Measurements from ENCODE around the gene RFC1.
A peak's percentile ranks its signal among the peaks of the same experiment; 100 is the strongest.
"Not testable (repeated sequence)": the region's sequence is repeated elsewhere in the genome, so short reads cannot be mapped to it uniquely, and the experiment has no call there.

Gene RFC1

GRCh38 chr4:39365830-39366771 lies at the start of gene RFC1:
Gene RFC1 (minus strand): TSS chr4:39366362. CDS start chr4:39366241, 121 bp downstream.
- DNase-seq, result peak; percentile 91 to 94 (median 93)

- no peak for DNase-seq
These were observed 49.6 kb upstream of the RFC1 start for GRCh38 chr4:39415678-39416283.

GRCh38 chr4:39411561-39411960 lies 45.4 kb upstream of the RFC1 start:
- not testable (repeated sequence) for DNase-seq

- DNase-seq, result no peak
These were observed 44.3 kb upstream of the RFC1 start for GRCh38 chr4:39410415-39410814.

GRCh38 chr4:39407584-39407885 lies 41.4 kb upstream of the RFC1 start:
- DNase-seq, result no peak

- DNase-seq, result no peak
These were observed 40.8 kb upstream of the RFC1 start, which contains the start of gene KLB for GRCh38 chr4:39406763-39407583. Gene KLB (plus strand): TSS chr4:39406930. CDS start chr4:39406950, 20 bp downstream.

- not testable (repeated sequence) for DNase-seq
These were observed 35.5 kb upstream of the RFC1 start for GRCh38 chr4:39401640-39402039.

GRCh38 chr4:39394706-39395105 lies 28.5 kb upstream of the RFC1 start:
- no peak for DNase-seq

- no peak for DNase-seq
These were observed 24.4 kb upstream of the RFC1 start for GRCh38 chr4:39390603-39391002.

GRCh38 chr4:39384563-39384962 lies 18.4 kb upstream of the RFC1 start:
- DNase-seq, result no peak

- no peak for DNase-seq
These were observed 17.5 kb upstream of the RFC1 start for GRCh38 chr4:39383690-39384089.

- peak in 1 of 3 experiments; percentile 30 for DNase-seq
These were observed 9.3 kb upstream of the RFC1 start for GRCh38 chr4:39375478-39375877.

- not testable (repeated sequence) for DNase-seq
These were observed 5.0 kb upstream of the RFC1 start for GRCh38 chr4:39371209-39371608.

GRCh38 chr4:39369301-39369700 lies 3.1 kb upstream of the RFC1 start:
- DNase-seq, result no peak

- DNase-seq, result no peak
These were observed 1.0 kb upstream of the RFC1 start for GRCh38 chr4:39367166-39367565.

- no peak for DNase-seq
These were observed 802 bp downstream of the RFC1 start for GRCh38 chr4:39365360-39365759.

- DNase-seq, result no peak
These were observed 2.3 kb downstream of the RFC1 start for GRCh38 chr4:39363773-39364393.

GRCh38 chr4:39362827-39363226 lies 3.3 kb downstream of the RFC1 start:
- no peak for DNase-seq

GRCh38 chr4:39360611-39361010 lies 5.6 kb downstream of the RFC1 start:
- not testable (repeated sequence) for DNase-seq

- DNase-seq, result no peak
These were observed 9.2 kb downstream of the RFC1 start for GRCh38 chr4:39357002-39357401.

- DNase-seq, result no peak
These were observed 12.0 kb downstream of the RFC1 start for GRCh38 chr4:39354254-39354552.

GRCh38 chr4:39353478-39354253 lies 12.5 kb downstream of the RFC1 start:
- DNase-seq, result peak in 1 of 3 experiments; percentile 18

All from NCI-H1417 (cell line).